ENCODE data around the gene SLCO6A1.

SLCO6A1 gene

GRCh38 chr5:102498271-102499034 lies at the start of gene SLCO6A1:
Gene SLCO6A1, minus strand, starts transcription at chr5:102499001. Its CDS starts 157 bp downstream, at chr5:102498844.
- in situ Hi-C loops (cut with HindIII; ENCODE audit: low sequenced_read_pairs): no loop called here
- no peak within 1 kb of the TSS for H3K4me3 ChIP-seq (ENCODE audit: low read depth, low read length)
- DNase-seq (ENCODE audit: low read depth, low spot score): no peak
- TF ChIP-seq CTCF (IDR thresholded peaks at IDR 0.05; ENCODE audit: low read depth, low read length): no peak

- in situ Hi-C loops (cut with HindIII; ENCODE audit: low sequenced_read_pairs): no loop called here
- no peak for DNase-seq (ENCODE audit: low read depth, low spot score)
- TF ChIP-seq CTCF (IDR thresholded peaks at IDR 0.05; ENCODE audit: low read depth, low read length): no peak
- no peak overlapping the region for H3K4me3 ChIP-seq (ENCODE audit: low read depth, low read length)
Observed at GRCh38 chr5:102547141-102548035, 48.6 kb upstream of the SLCO6A1 start.

- TF ChIP-seq CTCF (IDR thresholded peaks at IDR 0.05; ENCODE audit: low read depth, low read length): peak; percentile 38
- H3K4me3 ChIP-seq (ENCODE audit: low read depth, low read length): no peak overlapping the region
- no peak for DNase-seq (ENCODE audit: low read depth, low spot score)
- in situ Hi-C loops (cut with HindIII; ENCODE audit: low sequenced_read_pairs): no loop called here
Observed at GRCh38 chr5:102545175-102545574, 46.4 kb upstream of the SLCO6A1 start.

- no peak overlapping the region for H3K4me3 ChIP-seq (ENCODE audit: low read depth, low read length)
- DNase-seq (ENCODE audit: low read depth, low spot score): no peak
- in situ Hi-C loops (cut with HindIII; ENCODE audit: low sequenced_read_pairs): no loop called here
- TF ChIP-seq CTCF (IDR thresholded peaks at IDR 0.05; ENCODE audit: low read depth, low read length): no peak
Observed at GRCh38 chr5:102542057-102542456, 43.3 kb upstream of the SLCO6A1 start.

- no peak overlapping the region for H3K4me3 ChIP-seq (ENCODE audit: low read depth, low read length)
- no peak for DNase-seq (ENCODE audit: low read depth, low spot score)
- no peak for TF ChIP-seq CTCF (IDR thresholded peaks at IDR 0.05; ENCODE audit: low read depth, low read length)
- in situ Hi-C loops (cut with HindIII; ENCODE audit: low sequenced_read_pairs): no loop called here
Observed at GRCh38 chr5:102539996-102540728, 41.4 kb upstream of the SLCO6A1 start.

- no peak for TF ChIP-seq CTCF (IDR thresholded peaks at IDR 0.05; ENCODE audit: low read depth, low read length)
- in situ Hi-C loops (cut with HindIII; ENCODE audit: low sequenced_read_pairs): no loop called here
- peak; percentile 23 for DNase-seq (ENCODE audit: low read depth, low spot score)
- no peak overlapping the region for H3K4me3 ChIP-seq (ENCODE audit: low read depth, low read length)
Observed at GRCh38 chr5:102539562-102539961, 40.8 kb upstream of the SLCO6A1 start.
